Gastroesophageal sphincter (tissue), 4 donors: ENCODE measurements around the gene SCN11A. TPM values are rescaled to one million over a fixed set of nuclear protein-coding genes. Genes with fewer than 3 reads are reported as not detected.

Experiments
- ATAC-seq: fragments of 150-250 bp; one replicate; pipeline ENCODE4 v1.9.1; 2016; ENCODE audit warnings: mild to moderate bottlenecking, moderate library complexity
- H3K27ac ChIP-seq, 4 donors: fragments of 200-600 bp; sonication (generic) in 3 of 4; 1 replicate in 3 of 4; 2 replicates in 1 of 4; pipeline ENCODE4 v1.5.1; 2016 to 2019
- H3K27me3 ChIP-seq: fragments of 200-600 bp; sonication (generic); one replicate; pipeline ENCODE4 v1.5.1; 2019
- H3K36me3 ChIP-seq, 2 donors: fragments of 200-600 bp; sonication (generic); one replicate each; pipeline ENCODE4 v1.5.1; 2019; ENCODE audit warnings: control low read depth in 1 of 2
- H3K4me1 ChIP-seq, 3 donors: fragments of 200-600 bp; sonication (generic); 1 replicate in 2 of 3; 2 replicates in 1 of 3; pipeline ENCODE4 v1.5.1; 2016 to 2019; ENCODE audit warnings: control low read depth in 2 of 3
- H3K4me3 ChIP-seq, 2 donors: fragments of 200-600 bp; sonication (generic); one replicate each; pipeline ENCODE4 v1.5.1; 2019; ENCODE audit warnings: mild to moderate bottlenecking in 1 of 2, moderate library complexity in 1 of 2
- H3K9me3 ChIP-seq, 3 donors: fragments of 200-600 bp; sonication (generic); one replicate each; pipeline ENCODE4 v1.5.1; 2017 to 2019; ENCODE audit warnings: control low read depth in 2 of 3
- CTCF ChIP-seq, 4 experiments: fragments of 200-600 bp in 2 of 4; fragments of 450-650 bp in 2 of 4; sonication (generic) in 1 of 4; IDR thresholded peaks; one replicate each; pipeline ENCODE4 v1.5.1; 2017 to 2019; ENCODE audit warnings: antibody characterized with exemption in 4 of 4, mild to moderate bottlenecking in 2 of 4, moderate library complexity in 2 of 4
- EP300 ChIP-seq: sonication (generic); formaldehyde crosslinking; IDR thresholded peaks from one replicate; pipeline ENCODE4 v1.6.1; 2017; ENCODE audit warnings: antibody characterized with exemption, mild to moderate bottlenecking
- POLR2A ChIP-seq, 2 donors: fragments of 450-650 bp; IDR thresholded peaks; one replicate each; pipeline ENCODE4 v1.6.1; 2017; ENCODE audit warnings: antibody characterized with exemption in 2 of 2, mild to moderate bottlenecking in 2 of 2, moderate library complexity in 1 of 2
- POLR2AphosphoS5 ChIP-seq: sonication (generic); formaldehyde crosslinking; IDR thresholded peaks from one replicate; pipeline ENCODE4 v1.6.1; 2017; ENCODE audit warnings: antibody characterized with exemption
- WGBS, 2 donors: methylation state at CpG; one replicate each; pipeline ENCODE4 v1.1.5; 2018; ENCODE audit warnings: low coverage in 1 of 2; 5-methylcytosine and 5-hydroxymethylcytosine counted together
- total RNA-seq, 4 donors: library from RNA; depleted of rRNA; stranded (reverse); fragments of >200 nt; gene quantifications; one replicate each; pipeline ENCODE4 v1.1.0, GENCODE V29; 2016

SCN11A gene
- total RNA-seq, 4 donors from 2014 or later, result 0.15 to 0.57 (median 0.27) TPM; not detected in 1

DNA sequence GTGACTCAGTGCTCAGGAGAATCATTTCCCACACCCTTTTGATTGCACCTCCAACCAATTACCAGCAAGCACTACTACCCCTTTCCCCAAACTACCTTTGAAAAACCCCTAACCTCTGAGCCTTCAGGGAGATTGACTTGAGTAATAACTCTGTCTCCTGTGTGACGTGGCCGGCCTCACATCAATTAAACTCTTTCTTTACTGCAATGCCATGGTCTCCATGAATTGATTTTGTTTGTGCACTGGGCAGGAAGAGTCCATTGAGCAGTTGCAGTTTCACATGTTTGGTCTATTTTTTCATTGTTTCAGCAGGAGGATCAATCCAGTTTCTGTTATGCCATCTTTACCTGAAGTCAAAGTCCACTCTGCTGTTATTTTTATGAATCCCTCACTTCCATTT lies 32.4 kb downstream of the SCN11A start:
- Histone ChIP-seq H3K27ac (no peak overlapping the region), H3K4me3 (no peak overlapping the region), H3K27me3 (no peaks in the 10 kb centered on the region), H3K9me3 (no peaks in the 10 kb centered on the region), H3K36me3 (no peaks in the 10 kb centered on the region), H3K4me1 (no peaks in the 10 kb centered on the region)
- WGBS, 2 donors, result 80 to 100% methylated on average over 2 of the region's 2 CpGs
- TF ChIP-seq POLR2AphosphoS5 (no peak), POLR2A (IDR thresholded peaks at IDR 0.05) (no peak), EP300 (no peak), CTCF (IDR thresholded peaks at IDR 0.05) (no peak)
- no peak for ATAC-seq

DNA sequence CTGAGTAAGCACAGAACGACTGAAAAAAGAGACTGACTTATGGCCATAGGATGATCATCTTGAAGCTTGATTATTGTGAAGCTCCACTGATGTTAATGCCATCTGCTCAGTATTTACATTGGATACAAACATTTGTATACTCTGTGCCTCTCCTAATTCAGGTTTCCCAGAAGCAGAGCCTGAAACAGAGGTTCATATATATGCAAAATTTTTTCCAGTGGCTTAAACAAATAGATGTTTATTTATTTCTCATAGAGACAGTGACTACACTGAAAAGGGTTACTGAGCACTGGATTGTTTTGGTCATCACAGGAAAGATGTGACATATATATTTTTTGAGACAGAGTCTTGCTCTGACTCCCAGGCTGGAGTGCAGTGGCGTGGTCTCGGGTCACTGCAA lies 36.3 kb downstream of the SCN11A start:
- Histone ChIP-seq H3K27ac (no peak overlapping the region), H3K27me3 (no peaks in the 10 kb centered on the region), H3K36me3 (no peaks in the 10 kb centered on the region), H3K9me3 (no peaks in the 10 kb centered on the region), H3K4me3 (no peak overlapping the region), H3K4me1 (no peaks in the 10 kb centered on the region)
- TF ChIP-seq EP300 (no peak), POLR2AphosphoS5 (no peak), CTCF (IDR thresholded peaks at IDR 0.05) (no peak), POLR2A (IDR thresholded peaks at IDR 0.05) (no peak)
- 72 to 81% methylated on average over 3 of the region's 3 CpGs for WGBS, 2 donors
- ATAC-seq, result no peak

GRCh38 chr3:39013921-39014509 lies 37.7 kb downstream of the SCN11A start:
- no peak overlapping the region for H3K27ac ChIP-seq
- H3K4me3 ChIP-seq, result no peak overlapping the region
- WGBS, 2 donors, result 61 to 69% methylated on average over 4 of the region's 4 CpGs
- no peak for ATAC-seq
- TF ChIP-seq POLR2A (IDR thresholded peaks at IDR 0.05) (no peak), EP300 (no peak), CTCF (IDR thresholded peaks at IDR 0.05) (no peak), POLR2AphosphoS5 (no peak)
- no peaks in the 10 kb centered on the region for H3K4me1 ChIP-seq
- no peaks in the 10 kb centered on the region for H3K36me3 ChIP-seq
- H3K9me3 ChIP-seq, result peaks cover 0 to 5% (median 0%) of the 10 kb centered on the region in 3 donors
- H3K27me3 ChIP-seq, result no peaks in the 10 kb centered on the region

GRCh38 chr3:39013289-39013688 lies 38.5 kb downstream of the SCN11A start:
- no peak for ATAC-seq
- TF ChIP-seq POLR2A (IDR thresholded peaks at IDR 0.05) (no peak), POLR2AphosphoS5 (no peak), CTCF (IDR thresholded peaks at IDR 0.05) (no peak), EP300 (no peak)
- WGBS, 2 donors, result 0 to 16% methylated on average over 2 of the region's 2 CpGs
- Histone ChIP-seq H3K4me1 (no peaks in the 10 kb centered on the region), H3K4me3 (no peak overlapping the region), H3K9me3 (peaks cover 0 to 5% (median 0%) of the 10 kb centered on the region in 3 donors), H3K36me3 (no peaks in the 10 kb centered on the region), H3K27me3 (no peaks in the 10 kb centered on the region), H3K27ac (no peak overlapping the region)

DNA sequence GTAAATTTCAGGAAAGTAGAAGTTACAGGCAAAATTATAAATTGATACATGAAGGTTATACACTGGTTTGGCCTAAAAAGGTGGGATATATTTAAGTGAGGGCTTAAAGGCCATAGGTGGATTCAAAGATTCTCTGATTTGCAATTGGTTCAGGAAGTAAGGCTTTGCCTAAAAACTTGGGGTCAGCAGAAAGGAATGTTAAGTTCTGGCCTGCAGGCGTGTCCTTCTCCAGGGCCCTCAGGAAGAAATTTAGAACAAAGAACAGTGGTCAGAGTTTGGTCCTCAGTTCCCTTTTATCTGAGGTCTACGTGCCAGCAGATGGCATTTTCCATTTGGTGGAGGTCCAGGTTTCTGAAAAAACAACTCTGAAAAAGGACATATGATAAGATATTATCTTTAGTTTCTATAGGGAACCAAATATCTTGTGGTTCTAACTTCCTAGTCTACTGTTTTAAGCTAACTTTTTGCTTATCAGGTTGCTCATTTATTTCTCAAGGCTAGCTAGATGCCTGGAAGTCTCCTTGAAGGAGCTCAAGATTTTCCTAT lies 40.5 kb downstream of the SCN11A start:
- TF ChIP-seq POLR2A (IDR thresholded peaks at IDR 0.05) (no peak), CTCF (IDR thresholded peaks at IDR 0.05) (no peak), EP300 (no peak), POLR2AphosphoS5 (no peak)
- no peak for ATAC-seq

More for the DNA sequence above, 40.5 kb downstream of the SCN11A start:
- WGBS, 2 donors, result 41 to 60% methylated on average over 2 of the region's 2 CpGs
- no peaks in the 10 kb centered on the region for H3K27me3 ChIP-seq
- H3K36me3 ChIP-seq, result no peaks in the 10 kb centered on the region
- no peaks in the 10 kb centered on the region for H3K4me1 ChIP-seq
- H3K4me3 ChIP-seq, result no peak overlapping the region
- peaks cover 0 to 5% (median 0%) of the 10 kb centered on the region in 3 donors for H3K9me3 ChIP-seq
- H3K27ac ChIP-seq, result no peak overlapping the region
